GM12874 (cell line): ENCODE results near the gene ZC3H13.

ENCODE experiments used
- TF ChIP-seq, protein P1 (sequence below): IDR thresholded peaks from 2 replicates; pipeline ENCODE4 v1.5.1; 2011; ENCODE audit warnings: low read depth, mild to moderate bottlenecking, control low read depth, low read length, moderate library complexity; ENCODE audit not compliant: insufficient read depth

The ZC3H13 gene

DNA sequence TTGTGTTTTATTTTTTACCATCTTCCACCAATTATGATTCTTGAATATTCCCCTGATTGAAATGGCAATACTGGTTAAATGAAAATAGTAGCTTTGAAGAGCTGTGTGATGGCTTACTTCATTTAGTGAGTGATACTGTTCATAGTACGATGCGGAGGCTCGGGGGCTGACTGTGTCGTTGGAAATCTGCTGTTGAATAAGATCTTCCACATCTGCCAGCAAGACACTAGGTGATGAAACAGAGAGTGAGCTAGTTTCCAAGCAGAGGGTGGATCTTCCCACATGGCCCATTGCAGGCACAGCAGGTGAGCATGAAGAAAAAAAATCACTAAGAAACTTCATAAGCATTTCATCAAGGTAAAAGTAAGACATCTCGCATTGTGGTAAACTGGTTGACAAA, 29.8 kb upstream of the ZC3H13 start:
- TF ChIP-seq, protein P1, sequence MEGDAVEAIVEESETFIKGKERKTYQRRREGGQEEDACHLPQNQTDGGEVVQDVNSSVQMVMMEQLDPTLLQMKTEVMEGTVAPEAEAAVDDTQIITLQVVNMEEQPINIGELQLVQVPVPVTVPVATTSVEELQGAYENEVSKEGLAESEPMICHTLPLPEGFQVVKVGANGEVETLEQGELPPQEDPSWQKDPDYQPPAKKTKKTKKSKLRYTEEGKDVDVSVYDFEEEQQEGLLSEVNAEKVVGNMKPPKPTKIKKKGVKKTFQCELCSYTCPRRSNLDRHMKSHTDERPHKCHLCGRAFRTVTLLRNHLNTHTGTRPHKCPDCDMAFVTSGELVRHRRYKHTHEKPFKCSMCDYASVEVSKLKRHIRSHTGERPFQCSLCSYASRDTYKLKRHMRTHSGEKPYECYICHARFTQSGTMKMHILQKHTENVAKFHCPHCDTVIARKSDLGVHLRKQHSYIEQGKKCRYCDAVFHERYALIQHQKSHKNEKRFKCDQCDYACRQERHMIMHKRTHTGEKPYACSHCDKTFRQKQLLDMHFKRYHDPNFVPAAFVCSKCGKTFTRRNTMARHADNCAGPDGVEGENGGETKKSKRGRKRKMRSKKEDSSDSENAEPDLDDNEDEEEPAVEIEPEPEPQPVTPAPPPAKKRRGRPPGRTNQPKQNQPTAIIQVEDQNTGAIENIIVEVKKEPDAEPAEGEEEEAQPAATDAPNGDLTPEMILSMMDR: no peak

DNA sequence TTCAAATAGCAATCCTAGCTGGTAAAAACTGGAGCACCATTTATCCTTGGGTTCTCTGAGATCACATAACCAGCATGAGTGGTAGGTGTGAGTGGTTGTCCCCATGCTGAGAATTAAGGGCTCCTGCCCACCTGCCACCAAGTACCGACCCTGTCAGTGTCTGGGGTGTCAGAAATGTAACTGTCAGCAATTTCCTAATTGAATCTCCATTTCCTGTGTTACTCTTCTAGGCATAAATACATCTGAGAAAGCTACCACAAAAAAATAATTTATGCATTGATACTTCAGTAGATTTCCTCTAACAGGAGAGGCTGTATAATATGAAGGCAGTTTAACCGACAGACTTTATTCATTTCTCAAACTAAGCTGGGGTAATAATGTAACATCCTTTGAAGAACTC, 27.2 kb upstream of the ZC3H13 start:
- TF ChIP-seq, protein P1: no peak

DNA sequence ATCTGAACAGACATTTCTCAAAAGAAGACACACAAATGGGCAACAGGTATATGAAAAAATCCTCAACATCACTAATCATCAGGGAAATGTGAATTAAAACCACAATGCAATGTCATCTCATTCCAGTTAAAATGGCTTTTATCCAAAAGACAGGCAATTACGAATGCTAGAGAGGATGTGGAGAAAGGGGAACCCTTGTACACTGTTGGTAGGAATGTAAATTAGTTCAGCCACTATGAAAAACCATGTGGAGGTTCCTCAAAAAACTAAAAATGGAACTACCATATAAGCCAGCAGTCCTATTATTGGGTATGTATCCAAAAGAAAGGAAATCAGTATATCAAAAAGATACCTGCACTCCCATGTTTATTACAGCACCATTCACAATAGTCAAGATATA, 24.7 kb upstream of the ZC3H13 start:
- TF ChIP-seq, protein P1: no peak

DNA sequence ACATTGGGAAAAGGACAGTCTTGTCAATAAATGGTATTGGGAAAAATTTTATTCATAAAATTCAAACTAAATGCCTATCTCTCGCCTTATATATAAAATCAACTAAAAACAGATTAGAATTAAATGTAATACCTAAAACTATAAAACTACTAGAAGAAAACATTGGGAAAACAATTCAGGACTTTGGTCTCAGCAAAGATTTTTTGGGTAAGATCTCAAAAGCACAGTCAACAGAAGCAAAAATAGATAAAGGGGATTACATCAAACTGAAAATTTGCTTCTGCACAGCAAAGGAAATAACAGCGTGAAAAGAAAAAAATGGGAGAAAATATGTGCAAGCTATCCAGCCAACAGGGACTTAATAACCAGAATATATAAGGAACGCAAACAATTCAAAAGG, 24.3 kb upstream of the ZC3H13 start:
- TF ChIP-seq, protein P1: no peak

DNA sequence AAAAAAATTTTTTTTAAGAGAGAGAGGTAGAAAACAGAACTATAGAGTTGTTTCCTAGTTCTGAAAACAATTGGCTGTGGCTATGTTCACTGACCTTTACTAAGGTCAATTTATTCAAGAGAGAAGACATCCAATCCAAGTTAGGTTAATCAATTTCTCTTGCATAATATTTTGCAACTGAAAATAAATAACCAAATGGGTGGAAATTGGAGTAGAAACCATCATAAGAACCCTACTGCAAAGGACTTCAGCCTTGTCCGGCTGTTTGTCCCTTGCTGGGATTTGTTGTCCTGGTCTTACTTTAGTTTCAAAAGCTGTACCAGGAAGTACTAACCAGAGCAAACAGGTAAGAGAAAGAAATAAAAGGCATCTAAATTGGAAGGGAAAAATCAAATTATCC, 23.3 kb upstream of the ZC3H13 start:
- TF ChIP-seq, protein P1: no peak

DNA sequence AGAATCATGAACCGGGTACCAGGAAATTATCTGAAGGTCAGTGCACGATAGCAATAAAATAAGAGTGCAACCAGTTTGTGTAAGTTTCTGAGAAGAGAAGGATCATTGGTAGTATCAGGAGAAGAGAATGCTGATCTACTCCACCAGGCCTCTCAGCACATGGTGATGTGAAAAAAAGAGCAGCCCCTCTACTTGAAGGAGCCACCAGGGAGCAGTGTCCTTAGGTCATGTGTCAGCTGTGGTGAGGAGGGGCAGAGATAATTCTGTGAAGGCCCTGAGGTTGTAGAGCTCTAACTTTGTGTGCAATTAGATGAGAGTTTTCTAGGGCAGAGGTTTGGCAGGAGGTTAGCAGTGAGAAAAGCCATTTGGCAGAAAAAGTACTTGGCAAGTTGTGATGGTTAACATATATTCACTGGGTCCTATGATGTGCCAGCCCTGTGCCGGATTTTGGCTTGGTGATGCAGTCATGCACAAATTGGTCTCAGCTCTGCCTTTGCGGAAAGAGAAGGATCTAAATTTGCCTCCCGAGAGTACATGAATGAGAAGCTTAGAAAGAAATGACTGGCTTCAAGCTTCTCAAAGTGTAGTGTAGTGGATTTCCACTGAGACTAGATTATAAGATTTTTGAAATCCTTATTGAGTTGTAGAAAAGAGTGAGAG, 19.2 kb upstream of the ZC3H13 start:
- TF ChIP-seq, protein P1: no peak

DNA sequence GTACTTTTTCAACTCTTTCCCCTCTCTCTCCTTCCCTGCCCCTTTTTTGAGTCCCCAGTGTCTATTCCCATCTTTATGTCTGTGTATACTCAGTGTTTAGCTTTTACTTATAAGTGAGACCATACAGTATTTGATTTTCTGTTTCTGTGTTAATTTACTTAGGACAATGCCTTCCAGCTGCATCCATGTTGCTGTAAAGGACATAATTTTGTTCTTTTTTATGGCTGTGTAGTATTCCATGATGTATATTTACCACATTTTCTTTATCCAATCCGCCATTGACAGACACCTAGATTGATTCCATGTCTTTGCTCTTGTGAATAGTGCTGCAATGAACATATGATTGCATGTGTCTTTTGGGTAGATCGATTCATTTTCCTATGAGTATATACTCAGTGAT, 10.7 kb upstream of the ZC3H13 start:
- TF ChIP-seq, protein P1: no peak

DNA sequence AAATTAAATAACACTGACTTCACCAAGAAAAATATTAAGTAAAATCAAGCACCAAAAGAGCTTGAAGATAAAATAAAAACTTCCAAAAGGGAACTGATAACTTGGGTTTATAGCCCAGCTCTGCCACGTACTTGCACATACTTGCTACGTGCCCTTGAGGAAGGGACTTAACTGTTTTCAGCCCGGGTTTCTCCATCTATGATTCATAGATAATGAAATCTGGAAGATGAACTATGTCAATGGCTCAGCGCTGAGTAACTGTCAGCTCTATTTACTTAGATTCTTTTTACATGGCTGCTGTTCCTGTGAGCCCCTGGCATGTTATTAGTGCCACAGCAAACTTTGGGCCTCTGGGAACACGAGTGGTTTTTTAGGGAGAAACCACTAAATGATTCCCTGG, 9.6 kb upstream of the ZC3H13 start:
- TF ChIP-seq, protein P1: no peak
